H1 (cell line): ENCODE data around the gene PLG. TPM values are rescaled to one million over a fixed set of nuclear protein-coding genes. Genes with fewer than 3 reads are reported as not detected.

Experiments
- CTCF ChIA-PET: fragments of 300-600 bp; sonication (Branson Sonifier 250); formaldehyde crosslinking; loops from one replicate; lab custom pipeline; 2021; ENCODE audit not compliant: partially characterized antibody; lab: Charles Lee
- POLR2A ChIA-PET: fragments of 300-600 bp; sonication (Branson Sonifier 250); formaldehyde crosslinking; loops from one replicate; lab custom pipeline; 2021; ENCODE audit warnings: inconsistent platforms; ENCODE audit not compliant: partially characterized antibody; lab: Charles Lee
- DNase-seq, 2 experiments: peaks; one replicate each; pipeline versions ENCODE4 v3.0.0 to v3.0.0-alpha.2; 2010 to 2022; ENCODE audit warnings: low spot score in 2 of 2, low read depth in 1 of 2, mixed read lengths in 1 of 2
- FAIRE-seq: peaks from 2 replicates; lab custom pipeline; 2011; peaks lifted over from hg19 to GRCh38; lab: Jason Lieb, UNC
- H2AFZ ChIP-seq: 2 replicates; pipeline ENCODE4 v1.8.1; 2012; ENCODE audit warnings: low read length, inconsistent platforms
- H2AK5ac ChIP-seq: 2 replicates; pipeline ENCODE4 v1.6.1; 2013; ENCODE audit warnings: low read depth, low read length
- H2BK120ac ChIP-seq: replicated peaks from 2 replicates; pipeline ENCODE3; 2013; ENCODE audit warnings: low read depth, low read length, inconsistent platforms
- H2BK12ac ChIP-seq: 2 replicates; pipeline ENCODE4 v1.6.1; 2013; ENCODE audit warnings: low read depth, low read length
- H2BK15ac ChIP-seq: 2 replicates; pipeline ENCODE4 v1.6.1; 2013; ENCODE audit warnings: low read length
- H2BK20ac ChIP-seq: 2 replicates; pipeline ENCODE4 v1.6.1; 2013; ENCODE audit warnings: low read length
- H2BK5ac ChIP-seq: 2 replicates; pipeline ENCODE4 v1.6.1; 2013; ENCODE audit warnings: low read depth, low read length
- H3K14ac ChIP-seq: 2 replicates; pipeline ENCODE4 v1.6.1; 2013; ENCODE audit warnings: inconsistent platforms; ENCODE audit not compliant: insufficient read length
- H3K18ac ChIP-seq: 2 replicates; pipeline ENCODE4 v1.6.1; 2013; ENCODE audit warnings: low read length; ENCODE audit errors: extremely low read depth
- H3K23ac ChIP-seq: 2 replicates; pipeline ENCODE4 v1.6.1; 2013; ENCODE audit warnings: inconsistent platforms; ENCODE audit not compliant: insufficient read length
- H3K23me2 ChIP-seq: 2 replicates; pipeline ENCODE4 v1.6.1; 2013; ENCODE audit warnings: low read depth, low read length
- H3K27ac ChIP-seq: 2 replicates; pipeline ENCODE4 v1.6.1; 2011; ENCODE audit warnings: low read depth, low read length, inconsistent platforms
- H3K27me3 ChIP-seq, 4 experiments: replicated peaks in 1 of 4; 1 replicate in 1 of 4; 2 replicates in 3 of 4; pipeline versions ENCODE4 v1.6.1 to v1.8.1; 2011 to 2013; ENCODE audit warnings: low read length in 3 of 4, mild to moderate bottlenecking in 3 of 4, inconsistent platforms in 2 of 4, mixed read lengths in 2 of 4, moderate library complexity in 1 of 4; ENCODE audit not compliant: control insufficient read depth in 3 of 4, insufficient read depth in 3 of 4; ENCODE audit errors: extremely low read depth in 1 of 4
- H3K36me3 ChIP-seq, 4 experiments: 2 replicates each; pipeline versions ENCODE4 v1.6.1 to v1.8.1; 2011 to 2013; ENCODE audit warnings: mild to moderate bottlenecking in 4 of 4, low read length in 3 of 4, moderate library complexity in 2 of 4, control low read depth in 1 of 4, inconsistent platforms in 1 of 4; ENCODE audit not compliant: insufficient read depth in 4 of 4, control insufficient read depth in 2 of 4
- H3K4ac ChIP-seq: replicated peaks from 2 replicates; pipeline ENCODE3; 2013; ENCODE audit warnings: low read length, low read depth, mixed read lengths, inconsistent platforms; ENCODE audit not compliant: insufficient read length
- H3K4me1 ChIP-seq, 4 experiments: replicated peaks in 1 of 4; 1 replicate in 1 of 4; 2 replicates in 3 of 4; pipeline versions ENCODE4 v1.6.1 to v1.8.1; 2011 to 2013; ENCODE audit warnings: low read length in 3 of 4, inconsistent platforms in 2 of 4, mixed read lengths in 1 of 4; ENCODE audit not compliant: insufficient read depth in 4 of 4, control insufficient read depth in 3 of 4
- H3K4me2 ChIP-seq, 2 experiments: 2 replicates each; pipeline versions ENCODE4 v1.6.1 to v1.8.1; 2011 to 2013; ENCODE audit warnings: low read depth in 2 of 2, low read length in 2 of 2, control low read depth in 1 of 2, inconsistent platforms in 1 of 2, mild to moderate bottlenecking in 1 of 2; ENCODE audit not compliant: insufficient read depth in 1 of 2
- H3K4me3 ChIP-seq, 4 experiments: fragments of 200-600, 300-600 bp in 1 of 4; sonication (generic), shearing (Covaris generic), sonication (Bioruptor Twin) in 1 of 4; 2 replicates each; pipeline versions ENCODE4 v1.5.1 to v1.8.1; 2011 to 2016; ENCODE audit warnings: low read length in 4 of 4, low read depth in 3 of 4, control low read depth in 2 of 4, inconsistent platforms in 2 of 4, mild to moderate bottlenecking in 2 of 4, mixed read lengths in 1 of 4, moderate library complexity in 1 of 4; ENCODE audit not compliant: insufficient read depth in 2 of 4; ENCODE audit errors: extremely low read depth in 1 of 4
- H3K56ac ChIP-seq: replicated peaks from 2 replicates; pipeline ENCODE3; 2013; ENCODE audit warnings: low read depth, mild to moderate bottlenecking, mixed read lengths, low read length, inconsistent platforms; ENCODE audit not compliant: insufficient read length
- H3K79me1 ChIP-seq: 2 replicates; pipeline ENCODE4 v1.6.1; 2013; ENCODE audit warnings: low read depth, low read length, control low read depth
- H3K79me2 ChIP-seq, 2 experiments: 2 replicates each; pipeline versions ENCODE4 v1.6.1 to v1.8.1; 2012 to 2013; ENCODE audit warnings: low read length in 2 of 2, mild to moderate bottlenecking in 2 of 2, inconsistent platforms in 1 of 2; ENCODE audit not compliant: insufficient read depth in 2 of 2, control insufficient read depth in 1 of 2
- H3K9ac ChIP-seq, 4 experiments: replicated peaks in 1 of 4; 1 replicate in 1 of 4; 2 replicates in 3 of 4; pipeline versions ENCODE4 v1.6.1 to v1.8.1; 2011 to 2013; ENCODE audit warnings: low read depth in 3 of 4, low read length in 3 of 4, control low read depth in 2 of 4, mild to moderate bottlenecking in 2 of 4, moderate library complexity in 2 of 4, inconsistent platforms in 1 of 4; ENCODE audit errors: extremely low read depth in 1 of 4
- H3K9me3 ChIP-seq, 2 experiments: 2 replicates each; pipeline versions ENCODE4 v1.6.1 to v1.8.1; 2012 to 2013; ENCODE audit warnings: mild to moderate bottlenecking in 2 of 2, moderate library complexity in 2 of 2, control low read depth in 1 of 2, inconsistent platforms in 1 of 2, low read depth in 1 of 2, low read length in 1 of 2, mixed read lengths in 1 of 2; ENCODE audit not compliant: insufficient read depth in 2 of 2
- H4K20me1 ChIP-seq, 2 experiments: replicated peaks in 1 of 2; 2 replicates each; pipeline versions ENCODE3 to v1.8.1; 2011 to 2013; ENCODE audit warnings: inconsistent platforms in 2 of 2, low read length in 2 of 2, mild to moderate bottlenecking in 1 of 2; ENCODE audit not compliant: insufficient read depth in 2 of 2, control insufficient read depth in 1 of 2
- H4K5ac ChIP-seq: 2 replicates; pipeline ENCODE4 v1.6.1; 2013; ENCODE audit warnings: low read length, low read depth, mixed read lengths, inconsistent platforms; ENCODE audit not compliant: insufficient read length
- H4K8ac ChIP-seq: 2 replicates; pipeline ENCODE4 v1.8.0; 2013; ENCODE audit warnings: mild to moderate bottlenecking, moderate library complexity, low read length, inconsistent platforms; ENCODE audit not compliant: insufficient read depth; ENCODE audit errors: extremely low read depth
- H4K91ac ChIP-seq: replicated peaks from 2 replicates; pipeline ENCODE3; 2013; ENCODE audit warnings: low read length, mixed read lengths, inconsistent platforms; ENCODE audit not compliant: insufficient read length
- CBX5 ChIP-seq: fragments of 300-800, 300-1000 bp; sonication (generic); IDR thresholded peaks from 2 replicates; pipeline ENCODE4 v1.7.1; 2016; ENCODE audit warnings: antibody characterized with exemption, low read length, low read depth
- CREB1 ChIP-seq: IDR thresholded peaks from 2 replicates; pipeline ENCODE4 v1.6.1; 2012; ENCODE audit warnings: inconsistent platforms
- HDAC2 ChIP-seq, 2 experiments: fragments of 300-600 bp in 1 of 2; sonication (generic) in 1 of 2; IDR thresholded peaks; 2 replicates each; pipeline ENCODE4 v1.6.1; 2011 to 2012; ENCODE audit warnings: low read depth in 2 of 2, low read length in 2 of 2, mild to moderate bottlenecking in 2 of 2, moderate library complexity in 2 of 2, borderline replicate concordance in 1 of 2, inconsistent platforms in 1 of 2
- POLR2A ChIP-seq, 2 experiments: IDR thresholded peaks; 1 replicate in 1 of 2; 2 replicates in 1 of 2; pipeline ENCODE4 v1.6.1; 2011; ENCODE audit warnings: low read depth in 2 of 2, low read length in 2 of 2, mild to moderate bottlenecking in 2 of 2; ENCODE audit errors: control extremely low read depth in 1 of 2
- POU5F1 ChIP-seq: IDR thresholded peaks from 2 replicates; pipeline ENCODE4 v1.6.1; 2011; ENCODE audit warnings: low read depth, mild to moderate bottlenecking, low read length, moderate library complexity
- TCF12 ChIP-seq: IDR thresholded peaks from 2 replicates; pipeline ENCODE4 v1.6.1; 2011; ENCODE audit warnings: low read depth, mild to moderate bottlenecking, low read length
- TEAD4 ChIP-seq: IDR thresholded peaks from 2 replicates; pipeline ENCODE4 v1.6.1; 2012; ENCODE audit warnings: low read depth, low read length, inconsistent platforms, mixed read lengths
- YY1 ChIP-seq: IDR thresholded peaks from 2 replicates; pipeline ENCODE4 v1.6.1; 2011; ENCODE audit warnings: low read depth, mild to moderate bottlenecking, low read length
- WGBS, 2 experiments: shearing (Covaris generic) in 1 of 2; methylation state at CpG; one replicate each; pipeline versions ENCODE4 v1.1.6 to v1.1.7; 2013 to 2015; ENCODE audit warnings: low lambda C conversion rate in 2 of 2, mixed read lengths in 2 of 2, inconsistent platforms in 1 of 2, low coverage in 1 of 2, missing lambda C conversion rate in 1 of 2; ENCODE audit not compliant: insufficient replicate concordance in 2 of 2, insufficient coverage in 1 of 2, insufficient read length in 1 of 2; ENCODE audit errors: extremely low coverage in 1 of 2, missing lambda C conversion rate in 1 of 2; 5-methylcytosine and 5-hydroxymethylcytosine counted together
- polyA plus RNA-seq, 7 experiments: library from polyadenylated mRNA; depleted of rRNA in 3 of 7; stranded (reverse) in 5 of 7; unstranded in 2 of 7; fragments of >200 nt in 5 of 7; fragments of 200-250 nt in 2 of 7; gene quantifications; 1 replicate in 5 of 7; 2 replicates in 1 of 7; 4 replicates in 1 of 7; pipeline versions ENCODE4 v1.2.1 to v1.2.3, GENCODE V29; 2011 to 2013; ENCODE audit warnings: missing spikeins in 2 of 7, mixed read lengths in 2 of 7
- total RNA-seq: library from RNA; stranded (reverse); fragmentation: NEBNext Ultra II Directional; extraction: Animal tissue kit (Norgen Biotek cat#: 25700); gene quantifications from 2 replicates; pipeline ENCODE4 v1.2.1, GENCODE V29; 2021

PLG gene
- total and polyA plus RNA-seq, 2 of the 8 experiments (the other 6 are each of a cell fraction or from before 2014, with no cell fraction given), result not detected

DNA sequence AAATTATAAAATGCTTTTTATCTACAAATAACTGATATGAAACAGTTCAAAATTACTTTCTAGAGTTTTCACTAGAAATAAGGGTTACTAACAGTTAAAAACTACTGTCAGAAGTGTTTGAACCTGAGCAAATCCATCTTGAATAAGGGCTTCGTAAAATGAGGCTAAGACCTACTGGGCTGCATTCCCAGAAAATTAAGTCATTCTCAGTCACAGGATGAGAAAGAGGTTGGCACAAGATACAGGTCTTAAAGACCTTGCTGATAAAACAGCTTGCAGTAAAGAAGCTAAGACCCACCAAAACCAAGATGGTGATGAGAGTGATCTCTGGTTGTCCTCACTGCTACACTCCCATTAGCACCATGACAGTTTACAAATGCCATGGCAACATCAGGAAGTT lies 93.7 kb downstream of the PLG start:
- no peak for DNase-seq
- no peaks in the 10 kb centered on the region for H3K27me3 ChIP-seq
- no peak overlapping the region for H3K18ac ChIP-seq
- no peak overlapping the region for H3K56ac ChIP-seq
- no peak overlapping the region for H2BK120ac ChIP-seq
- H4K91ac ChIP-seq, result no peak overlapping the region
- no peak overlapping the region for H3K27ac ChIP-seq
- H3K79me2 ChIP-seq, result no peaks in the 10 kb centered on the region
- no peaks in the 10 kb centered on the region; the same call in 1 of the 2 replicates for H3K23me2 ChIP-seq
- H4K5ac ChIP-seq, result no peak overlapping the region
- CTCF ChIA-PET, result interaction anchor here (1.5 kb wide), 1 partner anchor 8 kb away, joined by 3 read pairs; no protein-coding TSS in a partner anchor
- H2BK20ac ChIP-seq, result no peak overlapping the region
- no peak overlapping the region for H3K14ac ChIP-seq
- H3K36me3 ChIP-seq, result no peaks in the 10 kb centered on the region
- no peak overlapping the region for H3K23ac ChIP-seq
- no peak overlapping the region for H3K4ac ChIP-seq
- FAIRE-seq, result no peak
- H2BK12ac ChIP-seq, result no peak overlapping the region
- H3K4me1 ChIP-seq, result no peaks in the 10 kb centered on the region
- H2AK5ac ChIP-seq, result no peak overlapping the region
- H3K9ac ChIP-seq, result no peak overlapping the region
- H4K20me1 ChIP-seq, result no peaks in the 10 kb centered on the region
- H2BK15ac ChIP-seq, result no peak overlapping the region
- no peak overlapping the region for H4K8ac ChIP-seq
- TF ChIP-seq TEAD4 (no peak), POU5F1 (no peak), TCF12 (no peak), YY1 (no peak), CBX5 (no peak), CREB1 (no peak), POLR2A (IDR thresholded peaks at IDR 0.05; ENCODE audit: control extremely low read depth in 1 of 2, low read depth in 2 of 2, low read length in 2 of 2) (no peak), HDAC2 (IDR thresholded peaks at IDR 0.05; ENCODE audit: borderline replicate concordance in 1 of 2, low read depth in 2 of 2, low read length in 2 of 2) (no peak)
- WGBS, 2 experiments, result 100% methylated on average over 1 of the region's 1 CpG; no CpG with 5 or more reads in 1 of the 2 experiments
- POLR2A ChIA-PET, result no interaction called here
- no peak overlapping the region for H2BK5ac ChIP-seq
- H3K4me2 ChIP-seq, result no peak overlapping the region
- no peaks in the 10 kb centered on the region for H3K79me1 ChIP-seq
- no peak overlapping the region for H3K4me3 ChIP-seq
- H2AFZ ChIP-seq, result no peak overlapping the region
- H3K9me3 ChIP-seq, result peaks cover 2 to 7% of the 10 kb centered on the region in 2 experiments; a peak in 3 of 4 replicates
